HFF-Myc (cell line): ENCODE measurements around the gene KCNQ1OT1.

Experiments
- DNase-seq: peaks from one replicate; pipeline ENCODE4 v3.0.0-alpha.2; 2011; ENCODE audit warnings: low read depth; ENCODE audit errors: extremely low read depth
- H3K4me3 ChIP-seq: replicated peaks from 2 replicates; pipeline ENCODE4 v1.5.1; 2011; ENCODE audit warnings: low read depth, mild to moderate bottlenecking, control low read depth, low read length
- TF ChIP-seq, protein P1 (sequence below): IDR thresholded peaks from 2 replicates; pipeline ENCODE4 v1.5.1; 2012; ENCODE audit warnings: mild to moderate bottlenecking, low read depth, low read length, control low read depth; ENCODE audit errors: missing control alignments

The KCNQ1OT1 gene

DNA sequence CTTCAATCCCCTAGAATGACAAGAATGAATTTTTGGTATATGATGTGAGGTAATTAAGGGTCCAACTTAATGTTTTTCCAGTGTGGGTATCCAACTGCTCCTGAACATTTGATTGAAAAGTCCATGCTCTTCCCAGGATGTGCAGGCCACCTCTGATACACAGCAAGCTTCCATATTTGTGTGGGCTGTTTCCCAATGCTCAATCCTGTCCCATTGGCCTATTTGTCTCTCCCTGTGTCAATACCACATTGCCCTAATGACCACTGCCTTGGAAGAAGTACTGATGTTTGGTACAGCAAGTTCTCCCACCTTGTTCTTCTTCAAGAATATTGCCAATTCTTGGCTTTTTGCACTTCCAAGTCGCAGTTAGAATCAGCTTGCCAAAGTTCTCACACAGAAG lies 42.9 kb downstream of the KCNQ1OT1 start:
- no peak overlapping the region for H3K4me3 ChIP-seq
- TF ChIP-seq, protein P1, sequence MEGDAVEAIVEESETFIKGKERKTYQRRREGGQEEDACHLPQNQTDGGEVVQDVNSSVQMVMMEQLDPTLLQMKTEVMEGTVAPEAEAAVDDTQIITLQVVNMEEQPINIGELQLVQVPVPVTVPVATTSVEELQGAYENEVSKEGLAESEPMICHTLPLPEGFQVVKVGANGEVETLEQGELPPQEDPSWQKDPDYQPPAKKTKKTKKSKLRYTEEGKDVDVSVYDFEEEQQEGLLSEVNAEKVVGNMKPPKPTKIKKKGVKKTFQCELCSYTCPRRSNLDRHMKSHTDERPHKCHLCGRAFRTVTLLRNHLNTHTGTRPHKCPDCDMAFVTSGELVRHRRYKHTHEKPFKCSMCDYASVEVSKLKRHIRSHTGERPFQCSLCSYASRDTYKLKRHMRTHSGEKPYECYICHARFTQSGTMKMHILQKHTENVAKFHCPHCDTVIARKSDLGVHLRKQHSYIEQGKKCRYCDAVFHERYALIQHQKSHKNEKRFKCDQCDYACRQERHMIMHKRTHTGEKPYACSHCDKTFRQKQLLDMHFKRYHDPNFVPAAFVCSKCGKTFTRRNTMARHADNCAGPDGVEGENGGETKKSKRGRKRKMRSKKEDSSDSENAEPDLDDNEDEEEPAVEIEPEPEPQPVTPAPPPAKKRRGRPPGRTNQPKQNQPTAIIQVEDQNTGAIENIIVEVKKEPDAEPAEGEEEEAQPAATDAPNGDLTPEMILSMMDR = no peak
- no peak for DNase-seq

DNA sequence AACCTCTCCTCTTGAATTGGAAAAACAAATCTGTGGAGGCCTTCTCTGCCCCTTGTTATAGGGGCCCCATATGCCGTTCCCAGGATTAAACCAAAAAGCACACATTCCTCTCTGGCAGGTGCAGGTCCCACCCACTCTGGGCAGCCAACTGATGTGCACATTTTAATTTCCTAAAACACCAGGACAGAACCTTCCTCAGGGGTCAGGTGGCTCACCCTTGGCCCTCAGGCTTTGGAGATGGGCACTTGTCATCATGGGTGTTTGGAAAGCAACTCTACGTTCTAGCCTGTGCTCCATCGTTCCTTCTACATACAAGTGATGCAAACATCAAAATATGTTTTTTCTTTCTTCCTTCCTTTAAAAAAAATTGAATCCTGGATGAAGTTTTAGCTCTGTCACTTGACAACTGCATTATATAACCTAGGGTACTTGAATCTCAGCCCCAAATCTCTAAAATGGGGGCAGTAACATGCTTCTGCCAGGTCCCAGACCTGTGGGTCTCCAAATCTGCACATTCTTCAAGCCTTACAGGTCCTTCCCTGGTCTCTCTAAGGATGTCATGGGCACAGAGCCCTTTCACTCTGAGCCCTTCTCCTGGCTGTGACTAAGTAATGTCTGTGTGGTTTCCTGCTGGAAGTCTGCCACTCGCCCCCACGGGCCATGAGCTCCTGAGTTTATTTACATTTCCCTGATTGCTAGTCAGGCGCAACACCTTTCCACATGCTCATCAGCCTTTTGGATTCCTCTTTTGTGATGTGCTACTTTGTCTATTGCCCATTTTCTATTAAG lies 43.8 kb downstream of the KCNQ1OT1 start:
- peak; percentile 7 for DNase-seq
- TF ChIP-seq, protein P1 = no peak

DNA sequence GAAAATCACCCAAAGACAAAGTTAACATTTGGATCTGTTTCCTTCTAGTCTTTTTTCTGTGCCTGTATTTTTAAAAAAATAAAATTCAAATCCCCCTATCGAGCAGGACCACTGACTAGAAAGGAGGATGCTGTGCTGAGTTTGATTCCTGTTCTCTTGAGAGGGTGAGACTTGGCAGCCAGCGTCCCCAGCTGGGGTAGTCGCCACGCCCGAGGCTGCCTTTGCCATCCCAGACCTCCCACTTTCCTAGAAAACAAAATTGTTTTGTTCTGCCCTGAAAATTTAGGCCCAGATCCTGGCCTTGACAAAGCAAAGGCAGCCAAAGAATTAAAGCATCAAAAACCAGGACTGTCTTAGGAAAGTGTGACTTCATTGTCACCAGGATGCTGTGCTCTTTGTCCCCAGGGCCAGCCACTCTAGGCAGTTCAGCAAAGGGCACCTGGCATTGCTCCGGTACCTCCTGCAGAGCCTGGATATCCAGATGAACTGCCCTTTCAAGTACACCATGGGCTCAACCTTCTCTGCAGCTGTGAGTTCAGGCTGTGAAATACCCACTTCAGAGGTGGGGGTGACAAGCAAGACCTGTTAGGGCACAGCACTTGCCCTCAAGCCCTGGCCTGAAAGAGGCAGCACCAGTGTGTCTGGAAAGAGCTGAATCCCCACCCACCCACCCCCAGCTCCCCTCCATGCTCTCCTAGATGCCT lies 44.6 kb downstream of the KCNQ1OT1 start:
- H3K4me3 ChIP-seq = no peak overlapping the region
- DNase-seq = no peak
- TF ChIP-seq, protein P1 = no peak

More for the DNA sequence above, 43.8 kb downstream of the KCNQ1OT1 start:
- H3K4me3 ChIP-seq = no peak overlapping the region

DNA sequence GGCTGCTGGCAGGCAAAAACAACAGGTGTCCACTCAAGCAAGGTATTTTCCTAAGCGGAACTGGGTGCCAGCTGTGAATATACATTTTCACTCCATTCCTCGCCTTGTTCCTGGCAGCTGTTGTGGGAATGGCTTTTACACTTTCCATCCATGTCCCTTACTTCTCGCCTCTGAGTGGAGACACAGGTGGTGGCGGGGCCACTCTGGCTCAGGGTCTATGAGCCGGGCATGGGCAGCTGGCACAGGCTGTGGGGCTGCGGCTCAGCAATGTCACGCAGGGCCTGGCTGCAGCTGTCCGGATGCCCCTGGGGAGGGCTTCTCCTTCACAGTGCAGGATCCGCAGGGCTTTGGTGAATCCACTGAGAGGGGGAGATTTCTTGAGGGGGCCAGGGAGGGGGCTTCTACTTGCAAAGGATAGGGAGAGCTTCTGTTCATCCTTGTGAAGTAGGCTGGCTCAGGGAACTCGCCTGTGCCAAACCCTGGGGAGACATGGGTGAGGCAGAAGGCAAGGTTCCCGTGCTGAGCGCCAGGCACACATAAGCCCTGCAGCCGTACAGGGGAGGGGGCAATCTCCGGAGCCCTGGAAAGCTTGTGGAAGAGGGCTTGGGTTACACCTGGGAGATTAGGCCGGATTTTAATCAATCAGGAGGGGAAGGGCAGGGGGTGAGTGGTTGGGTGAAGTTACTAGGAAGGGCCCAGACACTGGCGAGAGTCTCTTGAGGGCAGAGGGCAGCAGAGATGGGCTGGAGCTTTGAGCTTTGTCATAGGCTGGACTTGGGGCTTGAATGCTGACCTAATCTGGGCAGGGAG lies 45.7 kb downstream of the KCNQ1OT1 start:
- TF ChIP-seq, protein P1 = no peak
- no peak for DNase-seq
- no peak overlapping the region for H3K4me3 ChIP-seq

DNA sequence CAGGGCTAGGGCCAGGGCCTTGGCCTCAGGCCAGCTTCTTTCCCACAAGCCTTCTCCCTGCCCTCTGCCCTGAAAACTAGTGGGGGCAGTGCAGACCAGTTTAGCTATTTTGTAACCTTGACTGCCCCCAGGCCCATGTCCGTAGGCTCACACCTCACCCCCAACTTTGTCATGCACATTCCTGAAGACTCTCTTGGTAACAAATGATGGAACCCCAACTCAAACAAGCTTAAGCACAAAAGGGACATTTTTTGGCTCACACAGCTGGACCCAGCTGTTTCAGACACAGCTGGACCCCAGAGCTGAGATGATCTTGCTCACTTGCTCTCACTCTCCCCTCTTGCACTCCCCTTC lies 46.6 kb downstream of the KCNQ1OT1 start:
- DNase-seq = no peak
- H3K4me3 ChIP-seq = no peak overlapping the region
- TF ChIP-seq, protein P1 = no peak

DNA sequence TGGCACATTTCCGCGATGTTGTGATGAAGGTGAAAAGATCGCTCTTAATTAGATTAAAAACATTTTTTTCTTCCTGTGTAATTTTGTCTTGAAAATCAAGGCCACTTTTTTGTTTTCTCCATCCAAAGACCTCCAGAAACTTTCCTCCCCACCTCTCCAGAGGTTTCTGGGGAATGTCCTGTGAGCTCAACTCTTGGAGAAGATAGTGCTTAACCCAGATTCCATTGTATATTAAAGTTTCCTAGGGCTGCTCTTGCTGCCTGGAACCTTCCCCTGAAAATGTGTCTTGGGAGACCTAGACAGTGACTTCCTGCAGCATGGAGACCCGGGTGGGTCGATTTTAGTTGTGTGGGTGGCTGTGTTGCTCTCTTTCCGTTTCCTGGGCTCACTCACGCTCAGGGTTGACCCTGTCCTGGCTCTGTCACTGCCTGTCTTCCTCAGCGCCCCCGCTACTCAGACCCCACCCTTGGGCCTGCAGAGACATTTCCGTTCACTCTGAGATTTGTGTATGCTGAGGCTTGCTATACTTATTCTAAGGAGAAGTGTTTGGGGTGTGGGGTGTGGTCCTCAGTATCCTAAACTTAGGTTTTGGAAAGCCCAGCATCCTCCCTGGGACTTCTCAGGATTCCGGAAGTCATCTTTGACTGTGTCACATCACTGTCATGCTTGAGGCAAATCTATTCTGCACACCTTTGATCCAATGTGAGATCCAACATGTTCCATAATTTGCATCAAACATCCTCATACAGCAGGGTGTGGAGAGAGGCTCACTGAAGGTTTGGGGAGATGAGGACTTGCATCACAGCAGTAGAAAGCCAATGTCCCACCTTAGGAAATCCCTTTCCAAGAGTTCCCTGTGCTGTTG lies 47.2 kb downstream of the KCNQ1OT1 start:
- TF ChIP-seq, protein P1 = no peak
- no peak overlapping the region for H3K4me3 ChIP-seq
- DNase-seq = no peak
